22Rv1 (cell line): ENCODE results near the gene DGUOK.

Experiments
- H3K27ac ChIP-seq: fragments of 450-650 bp; 2 replicates; pipeline ENCODE4 v1.5.1; 2017
- CTCF ChIP-seq: fragments of 450-650 bp; IDR thresholded peaks from 2 replicates; pipeline ENCODE4 v1.5.1; 2017; ENCODE audit warnings: mild to moderate bottlenecking
- ZFX ChIP-seq: fragments of 450-650 bp; IDR thresholded peaks from 2 replicates; pipeline ENCODE4 v1.6.1; 2017; ENCODE audit warnings: antibody characterized with exemption, borderline replicate concordance

Gene DGUOK

DNA sequence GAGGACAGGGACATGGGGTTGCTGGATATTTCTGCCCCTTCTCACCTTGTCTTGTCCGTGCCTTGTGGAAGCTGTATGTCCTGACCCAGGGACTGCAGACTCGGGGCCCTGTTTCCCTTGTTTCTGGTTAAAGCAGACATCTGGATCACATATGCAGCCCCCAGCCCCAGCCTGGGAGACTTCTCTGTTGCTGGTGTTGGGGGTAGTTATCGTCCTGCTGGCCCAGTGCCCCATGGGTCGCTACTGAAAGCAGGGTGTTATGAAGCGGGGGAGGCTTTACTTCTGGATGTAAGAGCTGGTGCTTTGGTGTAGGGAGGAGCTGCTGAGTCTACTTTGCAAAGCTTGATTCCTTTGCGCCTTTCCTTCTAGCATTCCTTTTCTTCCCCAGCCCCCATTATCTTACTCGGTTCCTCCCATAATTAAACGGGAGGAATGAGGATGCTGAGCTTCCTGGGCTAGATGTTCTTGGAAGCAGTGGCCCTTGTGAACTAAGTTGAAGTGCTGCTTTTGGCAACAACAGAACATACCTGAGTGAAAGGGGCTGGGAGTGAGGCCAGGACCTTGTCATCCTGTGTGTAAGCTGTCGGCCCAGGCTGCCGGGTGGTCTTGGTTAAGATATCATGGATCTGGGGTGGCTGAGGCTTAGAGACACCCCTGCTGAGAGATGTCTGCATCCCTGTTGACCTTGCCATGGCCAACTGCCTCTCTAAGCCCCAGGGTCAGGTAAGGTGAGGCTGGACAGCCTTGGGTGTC, 61.4 kb downstream of the DGUOK start:
- TF ChIP-seq ZFX (no peak), CTCF (no peak)
- H3K27ac ChIP-seq: no peak overlapping the region

DNA sequence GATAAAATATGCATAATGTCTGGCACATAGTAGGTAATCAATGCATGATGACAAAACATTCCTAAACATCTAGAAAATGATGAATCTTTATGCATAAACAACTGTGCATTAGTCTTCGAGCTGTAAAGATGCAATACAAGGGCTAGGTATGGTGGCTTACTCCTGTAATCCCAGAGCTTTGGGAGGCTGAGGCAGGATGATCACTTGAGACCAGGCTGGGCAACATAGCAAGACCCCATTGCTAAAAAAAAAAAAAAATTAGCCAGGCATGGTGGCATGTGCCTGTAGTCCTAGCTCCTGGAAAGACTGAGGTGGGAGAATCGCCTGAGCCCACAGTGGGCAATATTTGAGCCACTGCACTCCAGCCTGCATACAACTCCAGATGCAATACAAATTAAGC, 63.3 kb downstream of the DGUOK start:
- TF ChIP-seq ZFX (no peak), CTCF (no peak)
- no peak overlapping the region for H3K27ac ChIP-seq

DNA sequence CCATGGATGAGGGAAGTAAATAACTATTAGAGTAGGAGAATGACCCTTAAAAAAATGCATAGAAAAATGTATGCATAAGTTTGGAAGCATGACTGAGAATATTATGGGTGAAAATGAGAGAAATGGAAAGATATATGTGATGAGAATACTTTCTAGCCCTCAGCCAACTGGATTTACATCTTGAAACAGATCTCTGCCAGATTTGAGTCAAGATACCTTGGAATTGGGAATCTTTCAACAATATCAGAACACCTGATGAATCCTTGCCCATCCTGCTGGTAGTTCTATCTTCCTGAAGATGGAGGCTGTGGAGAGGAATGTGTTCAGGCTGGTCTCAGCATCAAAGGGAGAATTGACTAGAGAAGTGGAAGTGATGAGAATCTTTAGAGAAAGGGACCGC, 63.9 kb downstream of the DGUOK start:
- H3K27ac ChIP-seq: no peak overlapping the region
- TF ChIP-seq ZFX (no peak), CTCF (no peak)

GRCh38 chr2:73992036-73992435, 65.4 kb downstream of the DGUOK start:
- TF ChIP-seq ZFX: no peak
- no peak for TF ChIP-seq CTCF
- H3K27ac ChIP-seq: no peak overlapping the region

- no peak overlapping the region for H3K27ac ChIP-seq
- TF ChIP-seq ZFX: no peak
- TF ChIP-seq CTCF: no peak
These were observed 66.7 kb downstream of the DGUOK start for GRCh38 chr2:73993376-73993775.

DNA sequence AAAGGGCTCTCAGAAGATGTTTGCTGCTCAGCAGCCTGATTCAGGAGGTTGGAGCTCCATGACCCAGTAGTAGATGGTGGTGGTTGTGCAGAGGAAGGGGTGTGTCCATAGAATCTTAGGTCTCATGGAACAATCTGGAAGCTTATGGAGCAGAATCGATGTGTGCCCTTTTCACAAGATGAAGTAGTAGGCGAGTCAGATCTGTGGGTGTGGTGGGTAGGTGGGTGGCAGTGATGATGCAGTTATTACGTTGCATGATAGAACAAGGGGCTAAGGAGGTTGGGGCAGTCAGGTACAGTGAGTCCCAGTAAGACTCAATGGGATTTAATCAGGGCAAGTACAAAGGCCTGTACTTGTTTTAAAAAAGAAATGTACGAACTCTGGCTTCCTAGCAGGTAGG, 67.1 kb downstream of the DGUOK start:
- TF ChIP-seq CTCF (no peak), ZFX (no peak)
- H3K27ac ChIP-seq: no peak overlapping the region

GRCh38 chr2:73994178-73994831, 67.6 kb downstream of the DGUOK start:
- TF ChIP-seq ZFX (no peak), CTCF (no peak)
- no peak overlapping the region for H3K27ac ChIP-seq
